Ishikawa (cell line): ENCODE results near the gene FSTL4.

Experiments used
- CEBPB ChIP-seq: IDR thresholded peaks from 2 replicates; pipeline ENCODE4 v1.6.1; 2012
- CREB1 ChIP-seq: IDR thresholded peaks from 2 replicates; pipeline ENCODE4 v1.6.1; 2012; ENCODE audit warnings: low read depth
- EGR1 ChIP-seq: IDR thresholded peaks from 2 replicates; pipeline ENCODE4 v1.6.1; 2012
- EP300 ChIP-seq: IDR thresholded peaks from 2 replicates; pipeline ENCODE4 v1.6.1; 2012; ENCODE audit warnings: borderline replicate concordance
- FOXM1 ChIP-seq: IDR thresholded peaks from 2 replicates; pipeline ENCODE4 v1.6.1; 2012; ENCODE audit warnings: low read depth, borderline replicate concordance
- NFIC ChIP-seq: IDR thresholded peaks from 2 replicates; pipeline ENCODE4 v1.6.1; 2012
- RAD21 ChIP-seq: IDR thresholded peaks from 2 replicates; pipeline ENCODE4 v1.6.1; 2012; ENCODE audit warnings: low read depth
- TAF1 ChIP-seq: IDR thresholded peaks from 2 replicates; pipeline ENCODE4 v1.6.1; 2012; ENCODE audit warnings: low read depth, mild to moderate bottlenecking
- TCF12 ChIP-seq: IDR thresholded peaks from 2 replicates; pipeline ENCODE4 v1.6.1; 2012; ENCODE audit warnings: low read depth
- TEAD4 ChIP-seq: IDR thresholded peaks from 2 replicates; pipeline ENCODE4 v1.6.1; 2012
- YY1 ChIP-seq: IDR thresholded peaks from 2 replicates; pipeline ENCODE4 v1.6.1; 2012; ENCODE audit warnings: low read depth
- ZBTB7A ChIP-seq: IDR thresholded peaks from 2 replicates; pipeline ENCODE4 v1.6.1; 2012; ENCODE audit warnings: low read depth
- TF ChIP-seq, protein P1 (sequence below): IDR thresholded peaks from 2 replicates; pipeline ENCODE4 v1.6.1; 2012; ENCODE audit warnings: low read depth, mild to moderate bottlenecking
- TF ChIP-seq, protein P2 (sequence below): IDR thresholded peaks from 2 replicates; pipeline ENCODE4 v1.6.1; 2012

- TF ChIP-seq ZBTB7A (no peak), FOXM1 (no peak), YY1 (no peak), EP300 (no peak), TEAD4 (no peak), NFIC (no peak), CREB1 (no peak), TCF12 (no peak), CEBPB (no peak), TAF1 (no peak), RAD21 (no peak), EGR1 (no peak)
- TF ChIP-seq, protein P1, sequence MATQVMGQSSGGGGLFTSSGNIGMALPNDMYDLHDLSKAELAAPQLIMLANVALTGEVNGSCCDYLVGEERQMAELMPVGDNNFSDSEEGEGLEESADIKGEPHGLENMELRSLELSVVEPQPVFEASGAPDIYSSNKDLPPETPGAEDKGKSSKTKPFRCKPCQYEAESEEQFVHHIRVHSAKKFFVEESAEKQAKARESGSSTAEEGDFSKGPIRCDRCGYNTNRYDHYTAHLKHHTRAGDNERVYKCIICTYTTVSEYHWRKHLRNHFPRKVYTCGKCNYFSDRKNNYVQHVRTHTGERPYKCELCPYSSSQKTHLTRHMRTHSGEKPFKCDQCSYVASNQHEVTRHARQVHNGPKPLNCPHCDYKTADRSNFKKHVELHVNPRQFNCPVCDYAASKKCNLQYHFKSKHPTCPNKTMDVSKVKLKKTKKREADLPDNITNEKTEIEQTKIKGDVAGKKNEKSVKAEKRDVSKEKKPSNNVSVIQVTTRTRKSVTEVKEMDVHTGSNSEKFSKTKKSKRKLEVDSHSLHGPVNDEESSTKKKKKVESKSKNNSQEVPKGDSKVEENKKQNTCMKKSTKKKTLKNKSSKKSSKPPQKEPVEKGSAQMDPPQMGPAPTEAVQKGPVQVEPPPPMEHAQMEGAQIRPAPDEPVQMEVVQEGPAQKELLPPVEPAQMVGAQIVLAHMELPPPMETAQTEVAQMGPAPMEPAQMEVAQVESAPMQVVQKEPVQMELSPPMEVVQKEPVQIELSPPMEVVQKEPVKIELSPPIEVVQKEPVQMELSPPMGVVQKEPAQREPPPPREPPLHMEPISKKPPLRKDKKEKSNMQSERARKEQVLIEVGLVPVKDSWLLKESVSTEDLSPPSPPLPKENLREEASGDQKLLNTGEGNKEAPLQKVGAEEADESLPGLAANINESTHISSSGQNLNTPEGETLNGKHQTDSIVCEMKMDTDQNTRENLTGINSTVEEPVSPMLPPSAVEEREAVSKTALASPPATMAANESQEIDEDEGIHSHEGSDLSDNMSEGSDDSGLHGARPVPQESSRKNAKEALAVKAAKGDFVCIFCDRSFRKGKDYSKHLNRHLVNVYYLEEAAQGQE = no peak
- TF ChIP-seq, protein P2, sequence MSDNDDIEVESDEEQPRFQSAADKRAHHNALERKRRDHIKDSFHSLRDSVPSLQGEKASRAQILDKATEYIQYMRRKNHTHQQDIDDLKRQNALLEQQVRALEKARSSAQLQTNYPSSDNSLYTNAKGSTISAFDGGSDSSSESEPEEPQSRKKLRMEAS = no peak
Observed at GRCh38 chr5:133467335-133467779, 145.0 kb downstream of the FSTL4 start.
